Activated CD8-positive, alpha-beta memory T cell treated with anti-CD3 and anti-CD28 coated beads, Interleukin-2, amount 50 U/mL, for 24 hours (primary cell): Measurements from ENCODE around the gene NFKBIZ.

ENCODE experiments used
- DNase-seq: peaks from one replicate; pipeline ENCODE4 v3.0.0-alpha.2; 2020; ENCODE audit errors: extremely low read depth

The NFKBIZ gene, protein sequence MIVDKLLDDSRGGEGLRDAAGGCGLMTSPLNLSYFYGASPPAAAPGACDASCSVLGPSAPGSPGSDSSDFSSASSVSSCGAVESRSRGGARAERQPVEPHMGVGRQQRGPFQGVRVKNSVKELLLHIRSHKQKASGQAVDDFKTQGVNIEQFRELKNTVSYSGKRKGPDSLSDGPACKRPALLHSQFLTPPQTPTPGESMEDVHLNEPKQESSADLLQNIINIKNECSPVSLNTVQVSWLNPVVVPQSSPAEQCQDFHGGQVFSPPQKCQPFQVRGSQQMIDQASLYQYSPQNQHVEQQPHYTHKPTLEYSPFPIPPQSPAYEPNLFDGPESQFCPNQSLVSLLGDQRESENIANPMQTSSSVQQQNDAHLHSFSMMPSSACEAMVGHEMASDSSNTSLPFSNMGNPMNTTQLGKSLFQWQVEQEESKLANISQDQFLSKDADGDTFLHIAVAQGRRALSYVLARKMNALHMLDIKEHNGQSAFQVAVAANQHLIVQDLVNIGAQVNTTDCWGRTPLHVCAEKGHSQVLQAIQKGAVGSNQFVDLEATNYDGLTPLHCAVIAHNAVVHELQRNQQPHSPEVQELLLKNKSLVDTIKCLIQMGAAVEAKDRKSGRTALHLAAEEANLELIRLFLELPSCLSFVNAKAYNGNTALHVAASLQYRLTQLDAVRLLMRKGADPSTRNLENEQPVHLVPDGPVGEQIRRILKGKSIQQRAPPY

DNA sequence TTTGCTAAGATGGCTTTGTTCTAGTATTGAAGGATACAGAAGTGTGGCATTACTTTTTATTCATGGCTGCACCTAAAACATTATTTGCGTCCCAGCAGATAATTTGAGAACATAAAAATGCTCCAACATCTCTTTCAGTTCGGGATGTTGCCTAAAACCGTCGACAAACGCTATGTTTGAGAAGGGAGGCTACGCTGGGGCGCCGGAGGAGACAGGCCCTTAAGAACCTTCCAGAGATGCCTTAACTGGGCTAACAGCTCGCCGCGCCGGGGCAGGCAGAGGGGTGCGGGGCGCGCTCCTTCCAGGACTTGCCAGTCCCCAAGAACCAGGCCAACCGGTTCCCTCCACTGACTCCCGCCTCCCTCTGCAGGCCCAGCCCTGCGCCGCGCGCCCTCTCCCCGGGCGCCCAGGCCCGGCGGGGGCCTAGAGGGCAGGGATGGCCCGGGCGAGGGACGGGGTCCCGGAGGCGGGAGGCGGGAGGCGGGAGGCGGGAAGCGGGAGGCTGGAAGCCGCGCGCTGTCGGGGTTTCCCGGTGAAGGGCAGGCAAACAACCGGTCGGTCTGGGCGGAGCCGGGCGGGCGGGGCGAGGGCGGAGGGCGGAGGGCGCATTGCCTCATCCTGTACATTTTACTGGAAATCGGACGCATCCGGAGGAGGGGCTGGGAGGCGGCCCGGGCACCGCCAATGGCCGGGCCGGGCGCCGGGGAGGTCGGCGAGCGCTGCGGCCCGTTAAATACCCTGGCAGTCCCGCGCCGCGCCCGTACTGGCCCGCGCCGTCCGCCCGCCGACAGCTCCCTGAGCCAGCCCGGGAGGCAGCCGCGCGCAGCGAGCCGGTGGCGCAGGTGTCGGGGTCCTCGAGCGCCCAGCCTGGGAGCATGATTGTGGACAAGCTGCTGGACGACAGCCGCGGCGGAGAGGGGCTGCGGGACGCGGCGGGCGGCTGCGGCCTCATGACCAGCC is at the start of gene NFKBIZ:
Gene NFKBIZ, plus strand, starts transcription at position 761 of the 960 bp plus-strand sequence. Its CDS starts 115 bp downstream, at position 876.
- peak; percentile 82 for DNase-seq

DNA sequence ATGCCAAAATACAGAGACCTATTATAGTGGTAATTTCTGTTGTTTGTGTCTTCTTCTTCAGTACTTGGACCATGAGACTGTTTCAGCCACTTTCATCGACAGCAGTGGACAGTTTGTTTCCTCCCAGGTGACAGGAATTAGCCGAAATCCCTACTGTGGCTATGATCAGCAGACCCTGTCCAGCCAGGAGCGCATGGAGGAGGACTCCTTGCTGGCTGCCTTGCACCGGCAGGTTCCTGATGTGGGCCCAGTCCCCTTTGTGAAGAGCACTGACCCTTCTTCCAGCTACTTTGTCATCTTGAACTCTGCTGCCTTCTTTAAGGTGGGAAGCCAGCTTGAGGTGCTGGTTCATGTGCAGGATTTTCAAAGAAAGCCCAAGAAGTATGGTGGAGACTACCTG is 48.1 kb upstream of the NFKBIZ start:
- DNase-seq = no peak

DNA sequence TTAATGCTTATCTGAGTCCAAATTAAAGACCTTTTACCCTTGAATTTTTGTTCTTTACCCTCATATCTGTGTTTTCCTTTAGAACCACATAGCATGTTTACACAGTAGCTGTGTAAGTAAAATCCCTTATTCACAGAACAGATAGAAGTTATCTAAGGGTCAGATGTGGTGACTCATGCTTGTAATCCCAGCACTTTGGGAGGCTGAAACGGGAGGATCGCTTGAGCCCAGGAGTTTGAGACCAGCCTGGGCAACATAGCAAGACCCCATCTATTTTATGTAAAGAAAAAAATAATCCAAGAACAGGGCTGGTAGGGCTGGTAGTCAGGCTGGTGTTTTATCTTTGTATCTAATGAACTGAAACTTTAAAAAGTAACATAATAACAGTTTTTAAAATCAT is 47.1 kb upstream of the NFKBIZ start:
- DNase-seq = no peak

DNA sequence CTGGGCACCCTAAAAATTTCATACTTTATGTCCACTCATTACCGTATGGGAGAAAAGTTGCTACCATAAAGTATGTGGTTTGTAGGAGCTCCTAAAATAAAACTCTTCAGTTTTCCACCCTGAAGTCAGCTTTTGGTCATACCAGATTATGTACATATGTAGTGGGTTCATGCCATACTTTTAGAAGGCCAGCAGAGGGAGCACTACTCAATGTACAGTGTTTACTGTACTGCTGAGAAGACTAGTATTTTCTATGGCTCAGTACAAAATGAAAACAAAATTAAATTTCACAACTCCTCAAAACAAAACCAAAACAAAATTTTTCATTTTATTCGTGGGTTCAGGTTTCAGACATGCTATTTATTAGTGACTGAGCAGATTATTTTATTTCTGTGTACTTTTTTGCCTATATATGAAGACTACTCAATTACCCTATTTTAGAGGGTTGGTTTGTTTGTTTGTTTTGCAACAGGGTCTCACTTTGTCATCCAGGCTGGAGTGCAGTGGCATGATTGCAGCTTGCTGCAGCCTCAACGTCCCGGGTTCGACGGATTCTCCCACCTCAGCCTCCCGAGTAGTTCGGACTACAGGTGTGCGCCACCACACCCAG is 46.0 kb upstream of the NFKBIZ start:
- no peak for DNase-seq

DNA sequence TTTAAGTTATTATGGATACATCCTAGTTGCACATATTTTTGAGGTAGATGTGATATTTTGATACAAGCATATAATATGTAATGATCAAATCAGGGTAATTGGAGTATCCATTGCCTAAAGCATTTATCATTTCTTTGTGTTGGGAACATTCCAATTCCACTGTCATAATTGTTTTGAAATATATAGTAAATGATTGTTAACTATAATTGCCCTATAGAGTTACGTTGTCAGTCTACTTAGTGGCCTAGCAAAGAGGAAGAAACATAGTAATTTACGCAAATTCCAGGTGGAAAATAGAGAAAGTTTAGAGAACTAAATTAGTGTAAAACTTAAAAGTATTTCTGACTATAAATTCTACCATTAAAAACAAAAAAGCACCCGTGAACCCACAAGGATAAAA is 45.4 kb upstream of the NFKBIZ start:
- no peak for DNase-seq

DNA sequence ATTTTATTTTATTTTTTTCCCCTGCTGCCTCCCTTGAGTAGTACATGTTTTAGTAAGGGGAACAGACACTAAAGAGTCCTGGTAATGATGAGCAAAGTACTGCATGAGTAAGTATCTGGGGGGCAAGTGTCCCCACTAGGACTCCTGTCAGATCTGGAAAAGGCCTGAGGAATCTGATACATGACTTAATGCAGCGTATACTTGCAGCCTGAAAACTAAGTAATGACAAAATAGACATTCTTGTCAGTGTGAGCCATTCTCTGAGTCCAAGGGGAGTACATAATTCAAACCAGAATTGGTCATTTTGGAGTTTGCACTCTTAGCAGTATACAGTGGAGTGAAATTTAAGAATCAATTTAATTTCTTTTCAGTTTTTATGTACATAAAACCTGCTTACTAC is 42.8 kb upstream of the NFKBIZ start:
- no peak for DNase-seq

DNA sequence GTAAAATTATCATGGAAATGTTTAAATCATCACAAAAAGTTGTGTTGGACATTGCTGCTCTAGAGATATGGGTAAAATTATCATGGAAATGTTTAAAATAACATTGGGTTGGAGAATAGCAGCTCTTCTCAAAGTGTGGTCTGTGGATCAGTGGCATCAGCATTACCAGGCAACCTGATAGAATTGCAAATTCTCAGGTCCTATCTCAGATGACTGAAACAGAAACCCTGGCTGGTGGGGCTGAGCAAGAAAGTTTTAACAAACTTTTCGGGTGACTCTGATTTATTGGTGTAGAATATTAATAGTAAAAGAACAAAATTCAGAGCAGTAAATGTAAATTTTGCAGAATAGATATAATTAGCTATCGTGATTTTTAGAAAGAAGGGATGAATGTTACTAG is 41.4 kb upstream of the NFKBIZ start:
- no peak for DNase-seq

DNA sequence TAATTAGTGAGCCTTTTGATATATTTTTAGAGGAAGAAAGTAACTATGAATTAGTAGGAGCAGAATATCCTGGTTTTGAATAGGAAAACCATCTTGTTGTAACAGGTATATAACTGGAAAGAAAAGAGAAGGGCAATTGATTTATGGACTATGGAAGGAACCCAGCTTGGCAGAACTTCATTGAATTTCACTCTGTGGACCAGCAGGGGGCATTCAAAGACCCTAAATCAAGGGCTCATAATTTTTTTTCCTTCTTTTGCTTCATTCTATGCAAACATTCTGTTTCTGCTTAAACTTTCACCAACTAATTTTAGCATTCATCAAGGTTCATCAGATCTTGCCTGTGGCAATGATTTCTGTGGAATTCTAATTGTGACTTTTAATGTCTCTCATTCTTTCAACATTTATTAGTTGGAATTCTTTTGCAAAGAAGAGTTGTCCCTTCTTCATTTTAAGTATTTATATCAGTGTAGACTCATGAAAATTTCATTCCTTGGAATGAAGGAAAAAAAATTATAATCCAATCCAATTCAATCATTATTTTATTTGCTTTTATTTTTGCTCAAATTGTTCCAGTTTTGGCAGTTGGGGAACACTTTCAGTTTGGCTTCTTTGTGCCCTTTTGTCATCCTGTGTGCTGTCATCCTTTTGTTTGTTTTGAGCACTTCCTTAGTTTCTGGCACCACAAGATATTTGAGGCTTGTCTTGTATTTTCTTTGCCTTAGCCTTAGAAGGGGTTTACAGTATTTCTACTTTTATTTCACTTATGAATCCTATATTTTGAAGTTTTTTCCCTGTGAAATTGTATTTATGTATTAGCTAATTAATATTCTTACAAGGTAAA is 39.9 kb upstream of the NFKBIZ start:
- no peak for DNase-seq

DNA sequence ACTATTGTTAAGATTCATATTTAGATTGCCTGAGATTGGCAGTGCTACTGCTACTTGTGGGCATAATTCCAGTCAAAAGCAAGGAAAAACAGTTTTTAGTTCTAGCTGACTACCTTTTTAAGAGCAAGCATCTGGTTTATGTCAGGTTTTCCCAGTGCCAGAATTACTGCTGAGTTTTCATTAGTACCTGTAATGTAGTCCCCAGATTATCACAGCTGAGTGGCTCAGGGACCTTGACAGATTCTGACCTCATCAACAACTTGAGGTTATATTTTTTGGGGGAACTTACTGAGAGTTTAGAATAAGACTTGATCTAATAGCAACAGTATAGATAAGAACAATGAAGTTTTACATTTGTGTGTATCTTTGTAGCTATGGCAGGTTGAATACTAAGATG is 39.3 kb upstream of the NFKBIZ start:
- no peak for DNase-seq

DNA sequence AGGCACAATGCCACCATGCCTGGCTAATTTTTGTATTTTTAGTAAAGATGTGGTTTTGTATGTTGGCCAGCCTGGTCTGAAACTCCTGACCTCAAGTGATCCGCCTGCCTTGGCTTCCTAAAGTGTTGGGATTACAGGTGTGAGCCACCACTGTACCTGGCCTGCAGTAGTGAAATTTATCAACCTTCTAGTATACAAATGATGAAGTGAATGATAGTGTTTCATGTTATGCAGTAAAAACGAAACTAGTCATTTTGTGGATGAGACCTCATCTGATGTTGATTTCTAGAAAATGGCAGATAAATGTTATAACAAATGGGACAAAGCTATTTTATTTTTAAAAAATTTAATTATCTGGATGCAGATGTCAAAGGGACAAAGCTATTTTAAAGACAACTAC is 37.4 kb upstream of the NFKBIZ start:
- DNase-seq = no peak

DNA sequence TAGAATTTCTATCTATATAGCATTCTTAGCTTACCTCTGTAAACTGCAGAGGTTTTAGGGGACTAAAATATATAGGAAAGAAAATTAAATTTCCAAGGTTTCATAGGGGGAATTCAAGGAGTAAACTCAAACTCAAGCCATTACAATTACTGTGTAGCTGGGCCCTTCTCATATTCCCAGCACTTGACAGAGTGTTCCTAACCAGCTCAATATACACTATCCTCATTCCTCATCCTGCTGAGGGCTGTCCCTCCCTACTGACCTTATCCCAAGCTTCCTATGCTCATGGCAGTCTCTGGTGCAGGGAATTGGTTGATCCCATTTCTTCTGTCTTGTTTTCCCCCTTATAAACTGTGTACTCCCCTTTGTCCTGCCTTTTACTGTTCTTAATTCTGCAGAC is 36.4 kb upstream of the NFKBIZ start:
- DNase-seq = no peak

DNA sequence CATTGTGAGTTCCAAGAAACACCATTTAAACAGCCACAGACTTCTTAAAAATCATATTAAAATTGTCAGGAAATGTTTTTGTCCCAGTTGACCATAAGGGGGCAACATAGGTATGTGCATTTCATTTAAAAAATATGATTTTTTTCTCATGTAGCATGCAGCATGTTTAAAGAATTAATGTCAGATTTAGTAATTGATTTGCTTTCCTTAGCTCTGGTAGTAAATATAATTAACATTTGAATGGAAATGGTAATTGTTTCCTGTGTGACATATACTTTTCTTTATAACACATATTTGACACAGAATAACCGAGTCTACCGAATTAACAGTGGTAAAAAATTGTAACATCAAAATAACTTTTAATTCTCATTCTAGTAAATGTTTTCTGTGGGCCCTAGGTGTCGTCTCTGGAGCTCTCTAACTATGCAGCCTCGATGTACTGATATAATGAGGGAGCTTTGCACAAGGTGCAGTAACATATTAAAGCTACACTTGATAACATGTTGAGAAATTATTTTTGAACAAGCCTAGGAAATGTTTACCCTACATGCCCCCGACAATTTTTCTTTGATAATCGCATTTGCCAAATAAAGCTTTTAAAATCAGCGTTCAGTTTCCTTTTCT is 35.4 kb upstream of the NFKBIZ start:
- DNase-seq = no peak

DNA sequence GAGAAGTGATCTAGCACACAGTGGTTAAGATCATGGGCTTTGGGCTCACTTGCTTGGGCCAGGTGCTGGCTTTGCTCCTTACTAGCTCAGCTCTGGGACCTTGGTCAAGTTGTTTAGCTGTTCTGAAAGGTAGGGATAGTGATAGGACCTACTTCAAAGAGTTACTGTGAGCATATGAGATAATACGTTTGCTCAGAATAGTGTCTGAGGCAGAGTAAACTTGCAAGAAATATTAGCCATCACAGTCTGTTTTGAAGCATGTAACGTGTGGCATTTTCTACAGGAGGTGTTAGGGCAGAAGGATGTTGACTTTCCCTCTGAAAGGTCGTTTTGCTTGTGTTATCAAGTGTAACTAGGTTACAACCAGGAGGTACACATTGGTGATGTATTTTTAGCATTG is 34.5 kb upstream of the NFKBIZ start:
- no peak for DNase-seq

DNA sequence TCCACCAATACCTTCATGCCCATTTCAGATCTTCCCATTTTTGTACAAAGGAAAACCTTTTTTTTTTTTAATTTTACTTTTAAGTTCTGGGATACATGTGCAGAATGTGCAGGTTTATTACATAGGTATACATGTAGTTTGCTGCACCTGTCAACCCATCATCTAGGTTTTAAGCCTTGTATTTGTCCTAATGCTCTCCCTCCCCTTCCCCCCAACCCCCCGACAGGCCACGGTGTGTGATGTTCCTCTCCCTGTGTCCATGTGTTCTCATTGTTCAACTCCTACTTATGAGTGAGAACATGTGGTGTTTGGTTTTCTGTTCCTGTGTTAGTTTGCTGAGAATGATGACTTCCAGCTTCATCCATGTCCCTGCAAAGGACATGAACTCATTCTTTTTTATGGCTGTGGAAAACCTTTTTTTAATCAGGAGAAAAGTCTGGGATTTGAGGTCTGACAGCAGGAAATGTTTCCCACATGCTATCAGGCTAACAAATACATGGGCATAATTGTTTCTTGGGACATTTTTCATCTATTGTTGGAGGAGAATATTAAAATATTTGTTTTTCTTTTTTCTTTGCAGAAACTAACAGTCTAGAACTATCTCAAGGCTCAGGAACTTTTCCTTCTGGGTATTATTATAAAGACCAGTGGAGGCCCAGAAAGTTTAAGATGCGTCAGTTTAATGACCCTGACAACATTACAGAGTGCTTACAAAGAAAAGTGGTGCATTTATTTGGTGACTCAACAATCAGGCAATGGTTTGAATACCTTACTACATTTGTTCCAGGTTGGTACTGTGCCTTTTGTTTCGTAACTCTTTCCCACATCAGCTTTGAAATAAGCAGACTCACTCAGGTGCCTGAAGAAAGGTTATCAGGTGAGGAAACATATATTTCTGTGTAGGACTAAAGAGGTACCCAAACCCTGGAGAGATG is 32.8 kb upstream of the NFKBIZ start:
- DNase-seq = no peak

DNA sequence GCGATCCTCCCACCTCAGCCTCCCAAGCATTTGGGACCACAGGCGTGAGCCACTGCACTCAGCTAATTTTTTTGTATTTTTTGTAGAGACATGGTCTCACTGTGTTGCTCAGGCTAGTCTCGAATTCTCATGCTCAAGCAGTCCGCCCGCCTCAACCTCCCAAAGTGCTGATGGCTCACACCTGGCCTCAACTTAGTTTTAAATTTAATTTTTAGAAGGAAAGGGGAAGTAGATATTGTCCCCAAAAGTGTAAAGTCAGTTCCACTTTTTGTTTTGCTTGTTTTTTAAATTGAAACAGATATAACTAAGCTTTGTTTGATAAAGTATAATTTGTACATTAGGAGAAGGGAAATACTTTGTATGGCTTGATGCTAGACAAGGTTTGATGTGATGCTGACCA is 31.3 kb upstream of the NFKBIZ start:
- no peak for DNase-seq

DNA sequence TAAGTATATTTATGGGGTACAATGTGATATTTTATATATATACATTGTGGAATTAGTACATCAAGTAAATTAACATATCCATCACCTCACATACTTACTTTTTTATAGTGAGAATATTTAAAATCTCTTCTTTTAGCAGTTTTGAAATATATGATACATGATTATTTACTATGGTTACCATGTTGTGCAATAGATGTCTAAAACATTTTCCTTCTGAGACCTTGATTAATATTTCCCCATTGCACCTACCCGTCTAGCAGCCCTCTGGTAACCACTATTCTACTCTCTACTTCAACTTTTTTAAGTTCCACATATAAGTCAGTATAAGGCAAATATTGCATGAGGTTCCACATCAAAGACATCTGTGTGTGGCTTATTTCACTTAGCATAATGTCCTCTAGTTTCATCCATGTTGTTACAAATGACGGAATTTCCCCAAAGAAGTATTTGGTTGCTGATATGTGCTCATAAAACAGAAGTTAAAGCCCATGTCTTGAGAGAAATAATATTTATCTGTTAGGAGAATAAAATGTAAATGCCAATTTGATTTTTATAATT is 29.6 kb upstream of the NFKBIZ start:
- DNase-seq = no peak

DNA sequence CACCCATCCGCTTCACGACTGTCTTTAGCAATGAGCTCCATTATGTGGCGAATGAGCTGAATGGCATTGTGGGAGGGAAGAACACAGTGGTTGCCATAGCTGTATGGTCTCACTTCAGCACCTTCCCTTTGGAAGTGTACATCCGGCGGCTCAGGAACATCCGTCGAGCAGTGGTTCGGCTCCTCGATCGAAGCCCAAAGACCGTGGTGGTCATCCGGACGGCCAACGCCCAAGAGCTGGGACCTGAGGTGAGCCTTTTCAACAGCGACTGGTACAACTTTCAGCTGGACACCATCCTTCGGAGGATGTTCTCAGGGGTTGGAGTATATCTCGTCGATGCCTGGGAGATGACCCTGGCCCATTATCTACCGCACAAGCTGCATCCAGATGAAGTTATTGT is 27.8 kb upstream of the NFKBIZ start:
- DNase-seq = no peak

DNA sequence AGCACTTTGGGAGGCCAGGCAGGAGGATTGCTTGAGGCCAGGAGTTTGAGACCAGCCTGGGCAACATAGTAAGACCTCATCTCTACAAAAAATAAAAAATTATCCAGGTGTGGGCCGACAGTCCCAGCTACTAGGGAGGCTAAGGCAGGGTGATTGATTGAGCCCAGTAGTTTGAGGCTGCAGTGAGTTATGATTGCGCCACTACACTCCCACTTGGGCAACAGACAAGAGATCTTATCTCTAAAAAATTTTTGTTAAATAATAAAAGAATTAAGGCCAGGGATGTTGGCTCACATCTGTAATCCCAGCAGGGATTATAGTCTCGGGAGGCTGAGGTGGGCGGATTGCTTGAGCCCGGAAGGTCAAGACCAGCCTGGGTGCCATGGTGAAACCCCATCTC is 25.8 kb upstream of the NFKBIZ start:
- no peak for DNase-seq

DNA sequence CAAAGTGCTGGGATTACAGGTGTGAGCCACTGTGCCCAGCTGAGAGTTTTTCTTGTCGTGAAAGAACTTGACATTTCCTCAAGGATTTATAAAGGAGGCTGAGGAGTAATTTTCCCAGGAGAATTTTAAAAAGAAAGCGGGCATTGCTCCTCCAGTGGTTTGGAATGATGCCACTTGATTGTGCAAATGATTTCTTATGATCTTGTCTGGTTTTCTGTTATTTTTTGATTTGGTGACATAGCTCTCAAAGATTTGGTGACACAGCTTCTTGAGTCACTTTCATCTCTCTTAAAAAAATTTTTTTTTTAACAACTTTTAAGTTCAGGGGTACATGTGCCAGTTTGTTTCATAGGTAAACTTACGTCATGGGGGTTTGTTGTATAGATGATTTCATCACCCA is 24.6 kb upstream of the NFKBIZ start:
- DNase-seq = no peak
